GM21367 (cell line): ENCODE measurements around the gene CPEB2.

ENCODE experiments used
- ATAC-seq: cut with Tn5 transposase; IDR thresholded peaks from one replicate; pipeline ENCODE4 v1.9.1; 2021; ENCODE audit not compliant: unreplicated experiment

Gene CPEB2

GRCh38 chr4:15001869-15002658 is at the start of gene CPEB2:
Gene CPEB2, plus strand, starts transcription at chr4:15002481. Its CDS starts 193 bp downstream, at chr4:15002674.
- ATAC-seq = peak; percentile 59

- ATAC-seq = no peak
Observed at GRCh38 chr4:14958436-14958835, 43.8 kb upstream of the CPEB2 start.

GRCh38 chr4:14961292-14961691 is 41.0 kb upstream of the CPEB2 start:
- ATAC-seq = no peak

- no peak for ATAC-seq
Observed at GRCh38 chr4:14965071-14965470, 37.2 kb upstream of the CPEB2 start.

- ATAC-seq = no peak
Observed at GRCh38 chr4:14967982-14968381, 34.3 kb upstream of the CPEB2 start.

- no peak for ATAC-seq
Observed at GRCh38 chr4:14977830-14978229, 24.5 kb upstream of the CPEB2 start.

GRCh38 chr4:14984448-14984847 is 17.8 kb upstream of the CPEB2 start:
- ATAC-seq = no peak

GRCh38 chr4:14985161-14985560 is 17.1 kb upstream of the CPEB2 start:
- no peak for ATAC-seq

- ATAC-seq = no peak
Observed at GRCh38 chr4:14985843-14986242, 16.4 kb upstream of the CPEB2 start.

GRCh38 chr4:14987054-14987453 is 15.2 kb upstream of the CPEB2 start:
- no peak for ATAC-seq

GRCh38 chr4:14990484-14990883 is 11.8 kb upstream of the CPEB2 start:
- no peak for ATAC-seq

GRCh38 chr4:14994242-14994641 is 8.0 kb upstream of the CPEB2 start:
- no peak for ATAC-seq

- peak; percentile 27 for ATAC-seq
Observed at GRCh38 chr4:15001248-15001868, 923 bp upstream of the CPEB2 start.

GRCh38 chr4:15002659-15003400 is 549 bp downstream of the CPEB2 start:
- ATAC-seq = peak; percentile 21

GRCh38 chr4:15003401-15003890 is 1.2 kb downstream of the CPEB2 start:
- peak; percentile 0 for ATAC-seq

- ATAC-seq = no peak
Observed at GRCh38 chr4:15003891-15004738, 1.8 kb downstream of the CPEB2 start.

GRCh38 chr4:15004739-15005301 is 2.5 kb downstream of the CPEB2 start:
- ATAC-seq = no peak

GRCh38 chr4:15005474-15006115 is 3.3 kb downstream of the CPEB2 start:
- ATAC-seq = no peak

- ATAC-seq = no peak
Observed at GRCh38 chr4:15006416-15007024, 4.2 kb downstream of the CPEB2 start.

- no peak for ATAC-seq
Observed at GRCh38 chr4:15007201-15007600, 4.9 kb downstream of the CPEB2 start.
